ENCODE data around the gene DUSP2.

DUSP2 gene

GRCh38 chr2:96097951-96098823, 47.1 kb downstream of the DUSP2 start:
- TF ChIP-seq TAF1 (IDR thresholded peaks at IDR 0.05; ENCODE audit: borderline replicate concordance, insufficient read depth, low read length) = no peak
- no peak for TF ChIP-seq SIN3A (IDR thresholded peaks at IDR 0.05; ENCODE audit: borderline replicate concordance, insufficient read depth, low read length)
- TF ChIP-seq FOXP2 (optimal IDR thresholded peaks at IDR 0.05; ENCODE audit: borderline replicate concordance, extremely low read depth, extremely low read length, insufficient read depth) = no peak
- TF ChIP-seq POLR2AphosphoS5 (IDR thresholded peaks at IDR 0.05; ENCODE audit: low read depth, low read length) = no peak
- no peak for TF ChIP-seq REST (IDR thresholded peaks at IDR 0.05; ENCODE audit: insufficient read depth in 1 of 2, low read depth in 2 of 2, low read length in 2 of 2)

GRCh38 chr2:96097441-96097840, 47.8 kb downstream of the DUSP2 start:
- no peak for TF ChIP-seq TAF1 (IDR thresholded peaks at IDR 0.05; ENCODE audit: borderline replicate concordance, insufficient read depth, low read length)

GRCh38 chr2:96095116-96095636, 50.1 kb downstream of the DUSP2 start:
- TF ChIP-seq REST (IDR thresholded peaks at IDR 0.05; ENCODE audit: insufficient read depth in 1 of 2, low read depth in 2 of 2, low read length in 2 of 2) (no peak), SIN3A (IDR thresholded peaks at IDR 0.05; ENCODE audit: borderline replicate concordance, insufficient read depth, low read length) (no peak), FOXP2 (optimal IDR thresholded peaks at IDR 0.05; ENCODE audit: borderline replicate concordance, extremely low read depth, extremely low read length, insufficient read depth) (no peak), POLR2AphosphoS5 (IDR thresholded peaks at IDR 0.05; ENCODE audit: low read depth, low read length) (no peak), TAF1 (IDR thresholded peaks at IDR 0.05; ENCODE audit: borderline replicate concordance, insufficient read depth, low read length) (no peak)

GRCh38 chr2:96093528-96093927, 51.7 kb downstream of the DUSP2 start:
- TF ChIP-seq FOXP2 (optimal IDR thresholded peaks at IDR 0.05; ENCODE audit: borderline replicate concordance, extremely low read depth, extremely low read length, insufficient read depth) (no peak), REST (IDR thresholded peaks at IDR 0.05; ENCODE audit: insufficient read depth in 1 of 2, low read depth in 2 of 2, low read length in 2 of 2) (no peak), SIN3A (IDR thresholded peaks at IDR 0.05; ENCODE audit: borderline replicate concordance, insufficient read depth, low read length) (no peak), TAF1 (IDR thresholded peaks at IDR 0.05; ENCODE audit: borderline replicate concordance, insufficient read depth, low read length) (no peak), POLR2AphosphoS5 (IDR thresholded peaks at IDR 0.05; ENCODE audit: low read depth, low read length) (no peak)
